HG03175 (cell line): ENCODE measurements around the gene GAS1.

ENCODE experiments used
- ATAC-seq: cut with Tn5 transposase; IDR thresholded peaks from one replicate; pipeline ENCODE4 v1.9.1; 2021; ENCODE audit warnings: mild to moderate bottlenecking, moderate library complexity; ENCODE audit not compliant: unreplicated experiment

GAS1 gene

GRCh38 chr9:86947146-86948073, at the start of gene GAS1:
Gene GAS1, minus strand, starts transcription at chr9:86947506. Its CDS starts 727 bp downstream, at chr9:86946779.
- peak; percentile 58 for ATAC-seq

- no peak for ATAC-seq
These were observed 46.9 kb upstream of the GAS1 start for GRCh38 chr9:86994231-86994630.

DNA sequence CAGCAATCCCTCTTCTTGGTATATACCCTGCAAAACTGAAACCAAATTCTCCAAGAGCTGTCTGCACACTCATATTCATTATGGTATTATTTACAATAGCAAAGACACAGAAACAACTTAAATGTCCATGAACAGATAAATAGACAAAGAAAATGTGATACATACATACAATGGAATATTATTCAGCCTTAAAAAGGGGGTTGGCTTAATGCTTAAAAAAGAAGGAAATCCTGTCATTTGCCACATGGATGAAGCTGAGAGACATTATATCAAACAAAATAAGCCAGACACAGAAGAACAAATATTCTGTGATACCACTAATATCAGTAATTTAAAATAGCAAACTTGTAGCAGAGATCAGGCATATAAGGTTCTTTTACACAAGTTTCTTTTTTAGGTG, 46.5 kb upstream of the GAS1 start:
- no peak for ATAC-seq

DNA sequence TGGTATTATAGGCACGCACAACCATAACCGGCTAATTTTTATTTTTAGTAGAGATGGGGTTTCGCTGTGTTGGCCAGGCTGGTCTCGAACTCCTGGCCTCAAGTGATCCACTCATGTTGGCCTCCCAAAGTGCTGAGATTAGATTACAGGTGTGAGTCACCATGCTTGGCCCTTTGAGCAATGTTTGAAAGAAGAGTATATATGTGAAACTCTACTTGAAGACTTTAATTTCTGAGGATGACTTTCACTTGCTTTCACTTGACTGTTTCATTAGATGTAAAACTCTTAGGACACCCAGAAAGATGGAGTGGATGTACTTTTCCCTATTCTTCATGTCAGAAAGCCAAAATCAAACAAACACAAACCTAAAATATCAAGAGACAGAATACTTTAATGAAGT, 43.8 kb upstream of the GAS1 start:
- ATAC-seq = no peak

- no peak for ATAC-seq
These were observed 43.0 kb upstream of the GAS1 start for GRCh38 chr9:86990290-86990689.

DNA sequence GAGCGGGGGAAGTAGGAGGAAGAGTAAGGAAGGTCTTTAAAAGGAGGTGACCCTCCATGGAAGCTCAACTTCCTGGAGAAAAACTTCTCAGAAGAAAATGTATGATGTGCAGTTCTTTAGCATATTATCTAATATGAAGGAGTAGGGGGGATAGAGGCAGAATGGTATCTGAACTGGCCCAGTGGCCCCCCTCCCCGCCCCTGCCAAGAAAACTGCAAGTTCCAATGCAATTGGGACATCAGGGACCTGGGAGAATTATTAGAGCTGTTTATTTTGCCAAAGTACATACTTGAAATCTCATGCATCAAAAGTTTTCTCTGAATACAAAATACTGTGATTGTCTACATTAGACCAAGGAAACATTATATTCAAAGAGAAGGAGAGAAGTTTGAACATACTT, 40.6 kb upstream of the GAS1 start:
- ATAC-seq = no peak

DNA sequence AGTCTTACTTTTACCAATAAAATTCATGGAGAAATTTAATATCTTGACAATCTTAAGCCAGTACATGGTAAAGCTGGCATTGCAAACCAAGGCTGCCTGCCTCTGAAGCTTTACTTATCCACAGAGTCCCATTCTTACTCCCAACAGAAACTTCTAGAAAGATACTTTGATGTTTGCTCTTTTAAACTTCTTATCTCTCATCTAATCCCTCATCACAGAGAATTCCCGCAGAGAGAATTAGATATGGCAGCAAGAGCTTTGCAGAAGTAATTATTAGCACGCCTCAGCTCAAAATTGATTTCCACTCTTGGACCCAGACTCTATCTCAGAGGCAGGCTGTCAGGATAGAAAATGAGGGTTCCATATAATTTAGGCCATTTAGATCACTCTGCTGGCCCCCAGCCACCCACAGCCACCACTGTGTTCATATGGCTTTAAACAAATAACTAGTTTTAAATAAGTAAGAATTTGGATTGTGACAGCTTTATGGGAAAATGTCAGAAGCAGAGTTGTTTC, 37.9 kb upstream of the GAS1 start:
- no peak for ATAC-seq

DNA sequence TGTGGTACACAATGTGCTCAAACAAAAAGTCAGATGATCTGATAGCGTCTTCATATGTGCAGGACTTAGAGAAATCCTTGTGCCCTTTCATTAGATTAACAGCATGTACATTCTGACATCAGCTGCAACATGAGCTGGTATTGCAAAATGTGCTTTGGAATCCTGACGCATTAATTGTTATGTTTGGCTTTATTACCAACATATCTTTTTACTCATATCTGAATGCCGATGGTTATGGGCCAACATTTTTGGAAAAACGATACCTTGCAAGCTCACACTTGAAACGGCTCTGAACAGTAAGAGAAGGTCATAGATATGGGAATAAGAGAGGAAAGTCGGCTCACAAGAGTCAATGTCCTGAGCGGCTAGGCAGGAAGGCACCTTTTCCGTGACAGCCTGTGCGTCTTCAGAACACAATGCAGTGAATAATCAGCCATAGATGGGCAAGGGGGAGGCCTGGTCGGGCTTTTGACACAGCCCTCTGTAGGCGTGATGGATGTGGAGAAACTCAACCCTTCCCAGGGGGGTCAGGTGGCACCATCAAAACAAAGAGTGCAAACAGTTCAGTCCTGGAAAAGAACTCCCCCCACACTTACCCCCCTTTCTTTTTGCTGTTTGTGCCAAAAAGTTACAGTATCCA, 36.4 kb upstream of the GAS1 start:
- no peak for ATAC-seq

GRCh38 chr9:86983249-86983619, 35.9 kb upstream of the GAS1 start:
- ATAC-seq = no peak

GRCh38 chr9:86980802-86981201, 33.5 kb upstream of the GAS1 start:
- no peak for ATAC-seq

DNA sequence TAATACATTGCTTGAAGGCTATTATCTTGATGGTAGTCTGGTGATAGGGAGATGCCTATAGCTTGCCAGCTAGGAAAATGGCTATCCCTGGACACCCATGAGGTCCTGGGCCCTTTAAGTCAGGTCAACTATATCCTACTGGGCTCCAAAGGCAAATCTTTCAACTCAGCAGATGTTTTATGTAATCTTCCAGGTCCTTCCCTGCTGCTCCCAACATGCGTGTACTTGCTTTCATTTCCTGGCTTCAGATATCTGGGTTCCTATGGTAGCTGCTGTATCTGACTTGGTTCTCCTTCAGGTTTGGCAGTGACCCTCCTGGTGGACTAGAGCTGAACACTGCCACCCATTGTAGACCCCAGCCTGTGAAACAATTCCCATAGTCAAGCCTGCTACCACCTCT, 32.4 kb upstream of the GAS1 start:
- ATAC-seq = no peak

DNA sequence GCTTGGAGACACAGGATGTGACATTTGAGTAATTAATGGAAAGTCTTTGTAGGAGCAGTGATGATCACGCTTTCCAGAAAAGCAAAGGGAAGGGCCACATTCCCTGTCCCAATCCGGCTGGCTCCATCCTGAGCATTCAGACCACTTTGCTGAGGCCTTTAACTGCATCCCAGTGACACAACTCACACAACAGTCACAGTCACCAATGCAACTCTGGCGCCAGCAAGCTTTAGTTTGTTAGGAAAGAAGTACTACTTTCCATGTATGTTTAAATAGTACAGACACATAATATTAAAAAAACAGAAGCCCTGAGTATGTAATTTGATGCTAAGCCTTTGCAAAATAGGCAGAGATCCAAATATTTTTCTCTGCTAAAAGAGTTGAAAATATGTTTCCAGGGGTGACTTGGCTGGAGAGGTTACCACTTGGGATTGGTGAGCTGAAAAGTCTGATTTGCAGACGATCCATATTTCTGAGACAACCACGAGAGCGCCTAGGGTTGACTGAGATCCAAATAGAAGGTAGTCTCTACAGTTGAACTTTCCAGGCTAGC, 31.7 kb upstream of the GAS1 start:
- no peak for ATAC-seq

DNA sequence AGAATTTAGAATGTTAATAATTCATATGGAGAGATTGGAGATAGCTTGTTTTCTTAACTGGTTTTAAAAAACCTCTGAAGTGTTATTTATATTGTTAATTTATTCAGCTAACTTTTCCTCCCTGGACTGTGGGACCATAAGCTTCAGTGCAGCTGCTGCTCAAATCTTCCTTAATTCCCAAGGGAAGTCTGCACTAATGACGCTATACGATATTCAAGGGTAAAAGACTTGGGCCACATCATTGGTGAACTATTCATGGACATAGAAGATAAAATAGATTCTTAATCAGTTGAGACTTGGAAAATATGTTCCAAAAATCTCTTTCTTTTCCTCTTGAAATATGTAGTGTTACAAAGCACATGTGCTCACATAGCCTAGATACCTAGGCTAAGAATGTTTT, 31.1 kb upstream of the GAS1 start:
- no peak for ATAC-seq

- no peak for ATAC-seq
These were observed 30.0 kb upstream of the GAS1 start for GRCh38 chr9:86977205-86977835.

GRCh38 chr9:86975606-86976005, 28.3 kb upstream of the GAS1 start:
- no peak for ATAC-seq

GRCh38 chr9:86975036-86975435, 27.7 kb upstream of the GAS1 start:
- no peak for ATAC-seq

DNA sequence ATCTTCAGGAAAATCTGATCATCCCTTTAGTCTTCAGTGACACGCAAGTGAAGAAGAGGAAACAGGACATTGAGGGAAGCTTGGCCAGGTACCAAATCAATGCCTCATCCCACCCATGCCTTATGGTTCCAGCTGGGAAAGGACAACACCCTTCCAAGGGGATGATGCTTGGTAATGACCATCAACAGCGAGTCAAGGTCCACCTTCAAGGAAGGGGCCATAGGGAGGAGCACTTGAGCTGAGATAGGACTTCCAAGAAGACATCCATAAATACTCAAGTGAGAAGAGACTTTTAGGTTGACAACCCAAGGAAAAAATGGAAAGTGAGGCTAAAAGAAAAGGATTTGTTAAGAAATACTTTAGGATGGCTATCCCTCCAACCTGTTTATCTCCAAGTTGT, 27.1 kb upstream of the GAS1 start:
- no peak for ATAC-seq

GRCh38 chr9:86971742-86972141, 24.4 kb upstream of the GAS1 start:
- no peak for ATAC-seq

GRCh38 chr9:86968258-86968920, 21.1 kb upstream of the GAS1 start:
- ATAC-seq = no peak

DNA sequence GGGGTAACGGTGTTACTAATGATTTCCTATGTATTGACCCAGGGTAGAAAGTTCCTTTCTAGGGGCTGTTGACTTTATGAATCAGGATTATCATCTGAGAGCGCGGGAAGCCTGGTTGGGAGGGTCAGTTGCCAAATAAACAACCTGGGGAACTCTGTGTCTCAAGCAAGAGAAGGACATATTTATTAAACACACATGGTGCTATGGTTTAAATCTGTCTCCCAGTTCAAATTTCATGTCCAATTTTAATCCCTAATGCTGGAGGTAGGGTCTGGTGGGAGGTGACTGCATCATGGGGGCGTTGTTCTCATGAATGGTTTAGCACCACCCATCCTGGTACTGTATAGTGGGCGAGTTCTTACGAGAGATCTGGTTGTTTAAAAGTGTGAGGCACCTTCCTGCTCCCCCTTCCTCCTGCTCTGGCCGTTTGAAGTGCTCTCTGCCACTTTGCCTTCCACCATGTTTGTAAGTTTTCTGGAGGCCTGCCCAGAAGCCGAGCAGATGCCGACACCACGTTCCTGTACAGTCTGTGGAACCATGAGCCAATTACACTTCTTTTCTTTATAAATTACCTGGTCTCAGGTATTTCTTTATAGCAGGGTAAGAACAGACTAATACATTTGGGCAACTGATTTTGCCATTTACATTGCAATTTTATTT, 19.7 kb upstream of the GAS1 start:
- no peak for ATAC-seq
